Measurements from ENCODE around the gene NOTCH2.

Gene NOTCH2

GRCh38 chr1:119968601-119969000 lies 100.9 kb downstream of the NOTCH2 start:
- no peaks in the 10 kb centered on the region for H4K20me1 ChIP-seq (ENCODE audit: control insufficient read depth, insufficient read depth, low read depth, low read length)
- no peak overlapping the region for H3K4me2 ChIP-seq (ENCODE audit: low read length)

DNA sequence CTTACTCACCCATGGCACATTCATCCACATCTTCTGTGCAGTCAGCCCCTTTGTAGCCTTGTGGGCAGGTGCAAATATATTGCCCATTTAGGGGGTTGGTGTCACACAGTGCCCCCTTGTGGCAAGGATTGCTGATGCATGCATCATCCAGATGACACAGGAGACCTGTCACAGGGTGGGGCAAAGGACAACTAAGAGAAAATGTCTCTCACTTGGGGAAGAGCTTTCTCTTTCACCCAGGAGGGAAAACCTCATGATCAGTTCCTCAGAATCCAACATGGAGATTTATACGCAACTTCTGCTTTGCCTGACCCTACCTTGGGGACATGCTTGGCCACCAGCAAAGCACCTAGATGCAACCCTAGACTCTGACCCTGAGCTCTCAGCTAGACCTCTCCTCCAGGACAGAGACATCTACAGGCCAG lies 101.4 kb downstream of the NOTCH2 start:
- no peaks in the 10 kb centered on the region for H3K36me3 ChIP-seq (ENCODE audit: control insufficient read depth, low read length)
- H3K27me3 ChIP-seq (ENCODE audit: control insufficient read depth, low read length), result no peaks in the 10 kb centered on the region
- no peaks in the 10 kb centered on the region for H3F3A ChIP-seq (ENCODE audit: control insufficient read depth, insufficient read depth)
- no peaks in the 10 kb centered on the region for H3K4me1 ChIP-seq (ENCODE audit: control insufficient read depth, low read length)
- no peak overlapping the region for H3K4me2 ChIP-seq (ENCODE audit: low read length)
- no peaks in the 10 kb centered on the region for H4K20me1 ChIP-seq (ENCODE audit: control insufficient read depth, insufficient read depth, low read depth, low read length)
- no peak overlapping the region for H3K4me3 ChIP-seq (ENCODE audit: low read length)
- no peaks in the 10 kb centered on the region for H3K79me2 ChIP-seq (ENCODE audit: control insufficient read depth, low read length)
- H3K9me3 ChIP-seq (ENCODE audit: control insufficient read depth, insufficient read depth, low read length), result no peaks in the 10 kb centered on the region
- no peaks in the 10 kb centered on the region for H3K9me2 ChIP-seq (replicated peaks; ENCODE audit: control insufficient read depth, low read length)
- H3K27ac ChIP-seq (ENCODE audit: low read depth, low read length), result no peak overlapping the region
- TF ChIP-seq CTCF (IDR thresholded peaks at IDR 0.05; ENCODE audit: low read depth, low read length, poor library complexity, severe bottlenecking), result peak; percentile 92
- TF ChIP-seq EZH2phosphoT487 (IDR thresholded peaks at IDR 0.05; ENCODE audit: borderline replicate concordance, low read length), result no peak

More at GRCh38 chr1:119968601-119969000, 100.9 kb downstream of the NOTCH2 start:
- H3K79me2 ChIP-seq (ENCODE audit: control insufficient read depth, low read length), result no peaks in the 10 kb centered on the region
- no peaks in the 10 kb centered on the region for H3K36me3 ChIP-seq (ENCODE audit: control insufficient read depth, low read length)
- H3K4me3 ChIP-seq (ENCODE audit: low read length), result no peak overlapping the region
- no peaks in the 10 kb centered on the region for H3K27me3 ChIP-seq (ENCODE audit: control insufficient read depth, low read length)
- H3K27ac ChIP-seq (ENCODE audit: low read depth, low read length), result no peak overlapping the region
- H3K9me3 ChIP-seq (ENCODE audit: control insufficient read depth, insufficient read depth, low read length), result no peaks in the 10 kb centered on the region
- no peaks in the 10 kb centered on the region for H3K9me2 ChIP-seq (replicated peaks; ENCODE audit: control insufficient read depth, low read length)
- no peaks in the 10 kb centered on the region for H3K4me1 ChIP-seq (ENCODE audit: control insufficient read depth, low read length)
- TF ChIP-seq EZH2phosphoT487 (IDR thresholded peaks at IDR 0.05; ENCODE audit: borderline replicate concordance, low read length), result no peak
- no peak for TF ChIP-seq CTCF (IDR thresholded peaks at IDR 0.05; ENCODE audit: low read depth, low read length, poor library complexity, severe bottlenecking)
- H3F3A ChIP-seq (ENCODE audit: control insufficient read depth, insufficient read depth), result no peaks in the 10 kb centered on the region

- Histone ChIP-seq H3K4me2 (ENCODE audit: low read length) (no peak overlapping the region), H3K4me3 (ENCODE audit: low read length) (no peak overlapping the region), H3K79me2 (ENCODE audit: control insufficient read depth, low read length) (no peaks in the 10 kb centered on the region), H3K27me3 (ENCODE audit: control insufficient read depth, low read length) (no peaks in the 10 kb centered on the region), H3K9me3 (ENCODE audit: control insufficient read depth, insufficient read depth, low read length) (no peaks in the 10 kb centered on the region), H3K9me2 (replicated peaks; ENCODE audit: control insufficient read depth, low read length) (no peaks in the 10 kb centered on the region), H3K27ac (ENCODE audit: low read depth, low read length) (no peak overlapping the region), H4K20me1 (ENCODE audit: control insufficient read depth, insufficient read depth, low read depth, low read length) (no peaks in the 10 kb centered on the region), H3K4me1 (ENCODE audit: control insufficient read depth, low read length) (no peaks in the 10 kb centered on the region), H3K36me3 (ENCODE audit: control insufficient read depth, low read length) (no peaks in the 10 kb centered on the region), H3F3A (ENCODE audit: control insufficient read depth, insufficient read depth) (no peaks in the 10 kb centered on the region)
- TF ChIP-seq CTCF (IDR thresholded peaks at IDR 0.05; ENCODE audit: low read depth, low read length, poor library complexity, severe bottlenecking), result no peak
- TF ChIP-seq EZH2phosphoT487 (IDR thresholded peaks at IDR 0.05; ENCODE audit: borderline replicate concordance, low read length), result no peak
These were observed 102.8 kb downstream of the NOTCH2 start for GRCh38 chr1:119966681-119967080.
